GM10248 (cell line): Measurements from ENCODE around the gene FOSL1.

Experiments
- CTCF ChIA-PET: fragments of 300-600 bp; sonication (Branson Sonifier 250); formaldehyde crosslinking; extraction: SDS; loops from one replicate; lab custom pipeline; 2021; ENCODE audit warnings: antibody characterized with exemption; lab: Yijun Ruan, JAX
- POLR2A ChIA-PET: fragments of 350-650 bp; sonication (Branson Sonifier 250); formaldehyde crosslinking; extraction: SDS; loops from one replicate; lab custom pipeline; 2020; ENCODE audit warnings: antibody characterized with exemption; lab: Yijun Ruan, JAX
- DNase-seq: peaks from one replicate; pipeline ENCODE4 v3.0.0; 2012; ENCODE audit errors: extremely low spot score
- CTCF ChIP-seq: IDR thresholded peaks from 2 replicates; pipeline ENCODE4 v1.5.1; 2012; ENCODE audit warnings: mild to moderate bottlenecking, low read depth; ENCODE audit errors: extremely low read depth, missing control alignments, control extremely low read depth

Gene FOSL1

GRCh38 chr11:65885231-65885630 lies 15.0 kb downstream of the FOSL1 start:
- no peak for TF ChIP-seq CTCF
- DNase-seq = no peak
- ChIA-PET POLR2A (interaction anchor here (0.6 to 1.1 kb wide), 3 partner anchors 8 to 116 kb away, joined by 3 to 5 read pairs (median 3); no protein-coding TSS in a partner anchor), CTCF (interaction anchor here (0.9 to 19.3 kb wide), 48 partner anchors 3 to 590 kb away, joined by 3 to 535 read pairs (median 6); partner anchors contain the start of genes BANF1, CATSPER1, CCDC85B and CFL1)

GRCh38 chr11:65884716-65885092 lies 15.5 kb downstream of the FOSL1 start:
- ChIA-PET POLR2A (interaction anchor here (0.6 to 1.5 kb wide), 4 partner anchors 9 to 116 kb away, joined by 3 to 5 read pairs (median 4); no protein-coding TSS in a partner anchor), CTCF (interaction anchor here (0.7 to 19.3 kb wide), 60 partner anchors 2 to 589 kb away, joined by 3 to 535 read pairs (median 5); partner anchors contain the start of genes BANF1, CATSPER1, CCDC85B and CFL1)
- peak; percentile 100 for TF ChIP-seq CTCF
- DNase-seq = peak; percentile 88

GRCh38 chr11:65883786-65884715 lies 16.1 kb downstream of the FOSL1 start:
- POLR2A ChIA-PET = interaction anchor here (0.5 to 1.5 kb wide), 4 partner anchors 9 to 40 kb away, joined by 3 to 6 read pairs (median 5); no protein-coding TSS in a partner anchor
- TF ChIP-seq CTCF = no peak
- CTCF ChIA-PET = interaction anchor here (0.7 to 19.3 kb wide), 58 partner anchors 8 to 271 kb away, joined by 3 to 535 read pairs (median 5); partner anchors contain the start of genes BANF1, CATSPER1, CCDC85B and CFL1
- DNase-seq = no peak

GRCh38 chr11:65883058-65883761 lies 17.0 kb downstream of the FOSL1 start:
- ChIA-PET POLR2A (interaction anchor here (1.5 kb wide), 1 partner anchor 17 kb away, joined by 5 read pairs; no protein-coding TSS in a partner anchor), CTCF (interaction anchor here (1.1 to 19.3 kb wide), 16 partner anchors 7 to 230 kb away, joined by 3 to 535 read pairs (median 12); partner anchors contain the start of genes CCDC85B, CFL1, EFEMP2 and FIBP)

More at GRCh38 chr11:65883058-65883761, 17.0 kb downstream of the FOSL1 start:
- no peak for TF ChIP-seq CTCF
- no peak for DNase-seq
